Ishikawa (cell line): Measurements from ENCODE around the gene GRIK1.

Experiments used
- MAX ChIP-seq: IDR thresholded peaks from 2 replicates; pipeline ENCODE4 v1.6.1; 2012
- REST ChIP-seq: IDR thresholded peaks from 2 replicates; pipeline ENCODE4 v1.6.1; 2012; ENCODE audit warnings: low read depth, mild to moderate bottlenecking

GRCh38 chr21:29888437-29888836 is 51.4 kb downstream of the GRIK1 start:
- TF ChIP-seq MAX (no peak), REST (no peak)
